HG03175 (cell line): Measurements from ENCODE around the gene VPS25.
"Not testable (repeated sequence)": the region's sequence is repeated elsewhere in the genome, so short reads cannot be mapped to it uniquely, and the experiment has no call there.

Experiments used
- ATAC-seq: cut with Tn5 transposase; IDR thresholded peaks from one replicate; pipeline ENCODE4 v1.9.1; 2021; ENCODE audit warnings: mild to moderate bottlenecking, moderate library complexity; ENCODE audit not compliant: unreplicated experiment

VPS25 gene

GRCh38 chr17:42773290-42774035 lies at the start of gene VPS25:
Gene VPS25 (plus strand): TSS chr17:42773449. CDS start chr17:42773476, 27 bp downstream.
- peak; percentile 70 for ATAC-seq

GRCh38 chr17:42723636-42724035 lies 49.6 kb upstream of the VPS25 start:
- ATAC-seq: no peak

GRCh38 chr17:42725143-42725542 lies 48.1 kb upstream of the VPS25 start:
- no peak for ATAC-seq

- no peak for ATAC-seq
These were observed 32.5 kb upstream of the VPS25 start for GRCh38 chr17:42740699-42741098.

- not testable (repeated sequence) for ATAC-seq
These were observed 30.3 kb upstream of the VPS25 start for GRCh38 chr17:42742916-42743315.

GRCh38 chr17:42743595-42744282 lies 29.5 kb upstream of the VPS25 start:
- ATAC-seq: no peak

- ATAC-seq: peak; percentile 56
These were observed 28.9 kb upstream of the VPS25 start for GRCh38 chr17:42744283-42744805.

GRCh38 chr17:42744806-42745617 lies 28.2 kb upstream of the VPS25 start, which contains the start of gene EZH1:
Gene EZH1 (minus strand): TSS chr17:42745040. CDS start chr17:42728941, 16,099 bp downstream.
- ATAC-seq: peak; percentile 90

- no peak for ATAC-seq
These were observed 24.9 kb upstream of the VPS25 start for GRCh38 chr17:42748202-42748907.

- ATAC-seq: no peak
These were observed 24.1 kb upstream of the VPS25 start for GRCh38 chr17:42748908-42749798.

- no peak for ATAC-seq
These were observed 22.4 kb upstream of the VPS25 start for GRCh38 chr17:42750739-42751344.

GRCh38 chr17:42751628-42752027 lies 21.6 kb upstream of the VPS25 start:
- no peak for ATAC-seq

GRCh38 chr17:42754782-42755181 lies 18.5 kb upstream of the VPS25 start:
- ATAC-seq: no peak

- ATAC-seq: no peak
These were observed 13.1 kb upstream of the VPS25 start for GRCh38 chr17:42759982-42760651.

GRCh38 chr17:42760652-42761581 lies 12.3 kb upstream of the VPS25 start, which contains the start of gene RAMP2:
Gene RAMP2 (plus strand): TSS chr17:42761227. CDS start chr17:42761262, 35 bp downstream.
- ATAC-seq: no peak

GRCh38 chr17:42761638-42762037 lies 11.6 kb upstream of the VPS25 start:
- ATAC-seq: no peak

GRCh38 chr17:42766124-42766523 lies 7.1 kb upstream of the VPS25 start:
- ATAC-seq: no peak
